DMS53 treated with DMSO at 0.1 percent for 48 hours (cell line): ENCODE measurements around the gene OPRM1.
"Not testable (repeated sequence)": the region's sequence is repeated elsewhere in the genome, so short reads cannot be mapped to it uniquely, and the experiment has no call there.

Experiments used
- DNase-seq: peaks from one replicate; lab custom pipeline; 2025; ENCODE audit not compliant: unreplicated experiment; lab: John Stamatoyannopoulos, UW

The OPRM1 gene

GRCh38 chr6:154139892-154140291, 100.9 kb downstream of the OPRM1 start:
- DNase-seq = no peak

GRCh38 chr6:154140743-154141142, 101.7 kb downstream of the OPRM1 start:
- no peak for DNase-seq

GRCh38 chr6:154143753-154144152, 104.7 kb downstream of the OPRM1 start:
- no peak for DNase-seq

- DNase-seq = peak; percentile 22
These were observed 115.4 kb downstream of the OPRM1 start for GRCh38 chr6:154154389-154154967.

GRCh38 chr6:154156135-154156896, 117.3 kb downstream of the OPRM1 start:
- DNase-seq = no peak

- no peak for DNase-seq
These were observed 118.0 kb downstream of the OPRM1 start for GRCh38 chr6:154157082-154157481.

GRCh38 chr6:154157706-154158105, 118.7 kb downstream of the OPRM1 start:
- DNase-seq = no peak

- no peak for DNase-seq
These were observed 120.1 kb downstream of the OPRM1 start for GRCh38 chr6:154159126-154159525.

- no peak for DNase-seq
These were observed 122.6 kb downstream of the OPRM1 start for GRCh38 chr6:154161689-154162088.

- no peak for DNase-seq
These were observed 125.4 kb downstream of the OPRM1 start for GRCh38 chr6:154164397-154164796.

- no peak for DNase-seq
These were observed 126.4 kb downstream of the OPRM1 start for GRCh38 chr6:154165478-154165877.

GRCh38 chr6:154166140-154166539, 127.1 kb downstream of the OPRM1 start:
- DNase-seq = no peak

- no peak for DNase-seq
These were observed 128.1 kb downstream of the OPRM1 start for GRCh38 chr6:154167126-154167525.

- DNase-seq = no peak
These were observed 130.3 kb downstream of the OPRM1 start for GRCh38 chr6:154169193-154169847.

GRCh38 chr6:154170106-154170505, 131.1 kb downstream of the OPRM1 start:
- no peak for DNase-seq

GRCh38 chr6:154172393-154172792, 133.4 kb downstream of the OPRM1 start:
- DNase-seq = not testable (repeated sequence)

- no peak for DNase-seq
These were observed 140.4 kb downstream of the OPRM1 start for GRCh38 chr6:154179434-154179833.

- DNase-seq = no peak
These were observed 148.2 kb downstream of the OPRM1 start for GRCh38 chr6:154187203-154187602.

- no peak for DNase-seq
These were observed 148.7 kb downstream of the OPRM1 start for GRCh38 chr6:154187714-154188113.

GRCh38 chr6:154196333-154196885, 157.4 kb downstream of the OPRM1 start:
- DNase-seq = no peak

GRCh38 chr6:154197196-154197860, 158.3 kb downstream of the OPRM1 start:
- DNase-seq = no peak
